GM10847 (cell line): Measurements from ENCODE around the gene MYO5B.

Experiments
- POLR2A ChIP-seq: IDR thresholded peaks from 2 replicates; pipeline ENCODE4 v1.6.1; 2011; ENCODE audit not compliant: insufficient read length; ENCODE audit errors: extremely low read depth

The MYO5B gene

GRCh38 chr18:49894517-49895226 lies 300.3 kb downstream of the MYO5B start:
- TF ChIP-seq POLR2A: no peak

GRCh38 chr18:49893036-49893435 lies 301.9 kb downstream of the MYO5B start:
- no peak for TF ChIP-seq POLR2A

- TF ChIP-seq POLR2A: no peak
These were observed 302.6 kb downstream of the MYO5B start for GRCh38 chr18:49892148-49892924.

GRCh38 chr18:49890041-49890440 lies 304.9 kb downstream of the MYO5B start:
- TF ChIP-seq POLR2A: no peak

- no peak for TF ChIP-seq POLR2A
These were observed 307.8 kb downstream of the MYO5B start for GRCh38 chr18:49886891-49887764.

- no peak for TF ChIP-seq POLR2A
These were observed 310.0 kb downstream of the MYO5B start for GRCh38 chr18:49884959-49885358.

GRCh38 chr18:49884465-49884864 lies 310.5 kb downstream of the MYO5B start:
- no peak for TF ChIP-seq POLR2A

GRCh38 chr18:49880661-49881060 lies 314.3 kb downstream of the MYO5B start:
- no peak for TF ChIP-seq POLR2A

GRCh38 chr18:49879271-49879580 lies 315.7 kb downstream of the MYO5B start:
- TF ChIP-seq POLR2A: no peak

GRCh38 chr18:49878567-49879270 lies 316.2 kb downstream of the MYO5B start:
- TF ChIP-seq POLR2A: no peak

- TF ChIP-seq POLR2A: no peak
These were observed 316.9 kb downstream of the MYO5B start for GRCh38 chr18:49878015-49878414.

GRCh38 chr18:49876536-49876935 lies 318.4 kb downstream of the MYO5B start:
- TF ChIP-seq POLR2A: no peak

- no peak for TF ChIP-seq POLR2A
These were observed 319.2 kb downstream of the MYO5B start for GRCh38 chr18:49875783-49876182.

GRCh38 chr18:49875155-49875554 lies 319.8 kb downstream of the MYO5B start:
- no peak for TF ChIP-seq POLR2A

- no peak for TF ChIP-seq POLR2A
These were observed 320.7 kb downstream of the MYO5B start for GRCh38 chr18:49874238-49874637.

GRCh38 chr18:49869354-49869753 lies 325.6 kb downstream of the MYO5B start:
- TF ChIP-seq POLR2A: no peak

GRCh38 chr18:49866680-49867079 lies 328.3 kb downstream of the MYO5B start:
- TF ChIP-seq POLR2A: no peak
